Natural killer cell (primary cell): ENCODE results near the gene GSTM1. TPM values are rescaled to one million over a fixed set of nuclear protein-coding genes. Genes with fewer than 3 reads are reported as not detected.

ENCODE experiments used
- ATAC-seq, 3 donors: fragments of 150-1000 bp in 2 of 3; fragments of 200-7000 bp in 1 of 3; cut with Tn5 transposase; 1 replicate in 1 of 3; 2 replicates in 2 of 3; pipeline ENCODE4 v1.10.0; 2021; ENCODE audit warnings: mild to moderate bottlenecking in 2 of 3, moderate library complexity in 2 of 3
- DNase-seq, 2 donors: peaks; one replicate each; pipeline versions ENCODE4 v3.0.0 to v3.0.0-alpha.2; 2013 to 2021; ENCODE audit warnings: mixed read lengths in 1 of 2
- H3K27ac ChIP-seq: one replicate; pipeline ENCODE4 v1.5.1; 2013; ENCODE audit warnings: mild to moderate bottlenecking, low read length
- H3K27me3 ChIP-seq: one replicate; pipeline ENCODE4 v1.6.1; 2013; ENCODE audit warnings: low read length; ENCODE audit not compliant: control insufficient read depth, insufficient read depth
- H3K36me3 ChIP-seq: one replicate; pipeline ENCODE4 v1.6.1; 2013; ENCODE audit warnings: low read length; ENCODE audit not compliant: control insufficient read depth, insufficient read depth
- H3K4me1 ChIP-seq: one replicate; pipeline ENCODE4 v1.6.1; 2013; ENCODE audit warnings: low read length; ENCODE audit not compliant: control insufficient read depth, insufficient read depth
- H3K4me3 ChIP-seq: one replicate; pipeline ENCODE4 v1.5.1; 2013; ENCODE audit warnings: low read length
- H3K9me3 ChIP-seq: one replicate; pipeline ENCODE4 v1.6.1; 2013; ENCODE audit warnings: low read length; ENCODE audit not compliant: control insufficient read depth, insufficient read depth
- H3K27ac Mint-ChIP-seq, 2 donors: one replicate each; pipeline ENCODE4 v1.8.0; 2022; ENCODE audit warnings: mild to moderate bottlenecking in 2 of 2, mixed read lengths in 2 of 2, moderate library complexity in 1 of 2
- H3K27me3 Mint-ChIP-seq, 2 donors: one replicate each; pipeline ENCODE4 v1.8.0; 2022; ENCODE audit warnings: low read depth in 2 of 2, mixed read lengths in 2 of 2
- H3K36me3 Mint-ChIP-seq: one replicate; pipeline ENCODE4 v1.8.0; 2022; ENCODE audit warnings: mixed read lengths
- H3K4me1 Mint-ChIP-seq, 2 donors: one replicate each; pipeline ENCODE4 v1.8.0; 2022; ENCODE audit warnings: mixed read lengths in 2 of 2
- H3K4me3 Mint-ChIP-seq: one replicate; pipeline ENCODE4 v1.8.0; 2022; ENCODE audit warnings: mild to moderate bottlenecking, moderate library complexity, mixed read lengths
- H3K9me3 Mint-ChIP-seq, 2 donors: one replicate each; pipeline ENCODE4 v1.8.0; 2022; ENCODE audit warnings: mixed read lengths in 2 of 2
- WGBS: methylation state at CpG from one replicate; pipeline ENCODE4 v1.1.7; 2013; ENCODE audit warnings: missing lambda C conversion rate; ENCODE audit not compliant: insufficient coverage; 5-methylcytosine and 5-hydroxymethylcytosine counted together
- intact Hi-C: fragments of 100-400 bp; cut with micrococcal nuclease; formaldehyde crosslinking; loops from one replicate; pipeline ENCODE4 v1.14.2; 2022
- total RNA-seq, 4 donors: library from RNA; stranded (reverse); fragments of 120-200 nt in 1 of 4; gene quantifications; one replicate each; pipeline versions ENCODE4 v1.2.3 to v1.2.4, GENCODE V29; 2013 to 2022
- TF ChIP-seq, protein P1 (sequence below): fragments of 200-600 bp; IDR thresholded peaks from one replicate; pipeline ENCODE4 v1.8.0; 2022; ENCODE audit warnings: antibody characterized with exemption

The GSTM1 gene
- total RNA-seq, 3 donors from 2014 or later (not counting 1 experiment from before 2014, with no cell fraction given) = 31.9 to 34.7 TPM; not detected in 1

DNA sequence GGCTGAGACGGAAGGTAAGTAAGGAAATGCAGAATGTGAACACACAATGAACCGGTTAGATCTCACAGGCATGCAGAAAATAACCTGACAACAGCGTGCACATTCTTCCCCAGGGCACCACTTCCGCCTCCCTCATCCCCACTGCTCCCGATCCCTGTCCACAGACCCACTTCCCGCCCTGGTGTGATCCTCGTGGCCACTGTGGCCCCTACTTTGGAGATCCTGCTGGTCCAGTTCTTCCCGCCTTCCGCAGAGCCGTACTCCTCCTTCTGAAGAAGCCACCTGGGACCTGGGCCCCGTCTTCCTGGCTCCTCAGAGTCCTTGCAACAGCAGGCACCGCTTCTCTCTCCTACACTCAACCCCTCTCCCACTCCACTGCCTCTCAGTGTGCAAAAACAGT is 33.1 kb upstream of the GSTM1 start:
- H3K9me3 Mint-ChIP-seq = no peaks in the 10 kb centered on the region
- H3K36me3 Mint-ChIP-seq = no peaks in the 10 kb centered on the region
- no peaks in the 10 kb centered on the region for H3K9me3 ChIP-seq
- peaks cover 3% of the 10 kb centered on the region for H3K36me3 ChIP-seq
- no peak overlapping the region for H3K27ac Mint-ChIP-seq
- no peak overlapping the region for H3K4me3 Mint-ChIP-seq
- DNase-seq = peak in 1 of 2 donors; percentile 1
- peaks cover 16 to 27% of the 10 kb centered on the region in 2 donors for H3K4me1 Mint-ChIP-seq
- peaks cover 11 to 25% of the 10 kb centered on the region in 2 donors for H3K27me3 Mint-ChIP-seq
- intact Hi-C loops = no loop called here
- TF ChIP-seq, protein P1, sequence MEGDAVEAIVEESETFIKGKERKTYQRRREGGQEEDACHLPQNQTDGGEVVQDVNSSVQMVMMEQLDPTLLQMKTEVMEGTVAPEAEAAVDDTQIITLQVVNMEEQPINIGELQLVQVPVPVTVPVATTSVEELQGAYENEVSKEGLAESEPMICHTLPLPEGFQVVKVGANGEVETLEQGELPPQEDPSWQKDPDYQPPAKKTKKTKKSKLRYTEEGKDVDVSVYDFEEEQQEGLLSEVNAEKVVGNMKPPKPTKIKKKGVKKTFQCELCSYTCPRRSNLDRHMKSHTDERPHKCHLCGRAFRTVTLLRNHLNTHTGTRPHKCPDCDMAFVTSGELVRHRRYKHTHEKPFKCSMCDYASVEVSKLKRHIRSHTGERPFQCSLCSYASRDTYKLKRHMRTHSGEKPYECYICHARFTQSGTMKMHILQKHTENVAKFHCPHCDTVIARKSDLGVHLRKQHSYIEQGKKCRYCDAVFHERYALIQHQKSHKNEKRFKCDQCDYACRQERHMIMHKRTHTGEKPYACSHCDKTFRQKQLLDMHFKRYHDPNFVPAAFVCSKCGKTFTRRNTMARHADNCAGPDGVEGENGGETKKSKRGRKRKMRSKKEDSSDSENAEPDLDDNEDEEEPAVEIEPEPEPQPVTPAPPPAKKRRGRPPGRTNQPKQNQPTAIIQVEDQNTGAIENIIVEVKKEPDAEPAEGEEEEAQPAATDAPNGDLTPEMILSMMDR = no peak
- H3K27me3 ChIP-seq = no peaks in the 10 kb centered on the region
- H3K4me3 ChIP-seq = no peak overlapping the region
- no peak overlapping the region for H3K27ac ChIP-seq
- no peak for ATAC-seq
- H3K4me1 ChIP-seq = peaks cover 23% of the 10 kb centered on the region
- 89% methylated on average over 12 of the region's 12 CpGs for WGBS

DNA sequence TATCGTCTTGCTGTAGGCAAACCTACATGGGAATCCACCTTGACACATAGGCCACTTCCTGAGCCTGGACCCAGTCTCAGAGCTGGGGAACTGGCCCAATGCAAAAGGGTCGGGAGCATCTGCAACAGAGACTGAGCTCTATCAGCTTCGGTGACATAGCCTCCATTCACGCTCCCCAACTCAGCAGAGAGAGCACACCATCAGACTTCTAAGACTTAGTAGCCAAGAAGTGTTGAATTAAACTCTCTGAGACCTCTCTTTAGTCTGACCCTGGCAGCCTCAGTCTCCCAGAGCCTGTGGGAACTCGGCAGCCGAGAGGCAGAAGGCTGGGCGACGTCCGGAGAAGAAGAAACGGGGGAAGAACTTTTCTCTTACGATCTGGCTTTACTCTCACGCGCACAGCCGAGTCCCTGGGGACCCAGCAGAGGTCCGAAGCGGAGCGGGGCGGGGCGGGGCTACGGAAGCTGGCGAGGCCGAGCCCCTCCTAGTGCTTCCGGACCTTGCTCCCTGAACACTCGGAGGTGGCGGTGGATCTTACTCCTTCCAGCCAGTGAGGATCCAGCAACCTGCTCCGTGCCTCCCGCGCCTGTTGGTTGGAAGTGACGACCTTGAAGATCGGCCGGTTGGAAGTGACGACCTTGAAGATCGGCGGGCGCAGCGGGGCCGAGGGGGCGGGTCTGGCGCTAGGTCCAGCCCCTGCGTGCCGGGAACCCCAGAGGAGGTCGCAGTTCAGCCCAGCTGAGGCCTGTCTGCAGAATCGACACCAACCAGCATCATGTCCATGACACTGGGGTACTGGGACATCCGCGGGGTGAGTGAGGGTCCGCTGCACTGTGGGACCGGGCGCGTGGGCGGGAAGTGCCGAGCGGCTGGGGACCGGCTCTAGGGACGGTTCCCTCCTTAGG is 31.8 kb upstream of the GSTM1 start, which contains the start of gene GSTM4:
GSTM4 (plus strand) TSS at position 485 of the 905 bp plus-strand sequence; CDS start at position 776, 291 bp downstream.
- ATAC-seq (peak; percentile 84 to 89 (median 89)), DNase-seq (peak; percentile 54 to 70)
- Mint-ChIP-seq H3K27me3 (peaks cover 9 to 17% of the 10 kb centered on the region in 2 donors), H3K4me1 (peaks cover 16 to 27% of the 10 kb centered on the region in 2 donors), H3K4me3 (peak within 1 kb of the TSS; percentile 95), H3K27ac (peak within 1 kb of the TSS; percentile 60 to 88), H3K9me3 (no peaks in the 10 kb centered on the region), H3K36me3 (no peaks in the 10 kb centered on the region)
- Histone ChIP-seq H3K27ac (peak within 1 kb of the TSS; percentile 24), H3K36me3 (peaks cover 10% of the 10 kb centered on the region), H3K4me1 (peaks cover 23% of the 10 kb centered on the region), H3K4me3 (peak within 1 kb of the TSS; percentile 70), H3K27me3 (no peaks in the 10 kb centered on the region), H3K9me3 (no peaks in the 10 kb centered on the region)
- intact Hi-C loops = no loop called here
- under 1% methylated on average over 54 of the region's 54 CpGs for WGBS
- TF ChIP-seq, protein P1 = no peak

DNA sequence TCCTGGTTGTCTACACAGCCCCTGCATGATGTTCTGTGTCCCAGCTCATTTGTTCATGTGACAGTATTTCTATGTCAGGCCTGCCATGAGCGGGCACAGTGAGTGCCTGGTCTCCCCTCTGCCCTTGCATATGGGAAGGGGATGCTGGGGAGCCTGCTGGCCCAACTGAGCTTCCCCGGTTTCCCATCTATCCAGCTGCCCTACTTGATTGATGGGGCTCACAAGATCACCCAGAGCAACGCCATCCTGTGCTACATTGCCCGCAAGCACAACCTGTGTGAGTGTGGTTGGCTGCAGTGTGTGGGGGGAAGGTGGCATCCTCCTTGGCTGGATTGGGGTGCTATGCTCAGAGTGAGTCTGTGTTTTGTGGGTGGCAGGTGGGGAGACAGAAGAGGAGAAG is 30.2 kb upstream of the GSTM1 start:
- H3K27ac Mint-ChIP-seq = no peak overlapping the region

More for the DNA sequence above, 30.2 kb upstream of the GSTM1 start:
- TF ChIP-seq, protein P1 = no peak
- Histone ChIP-seq H3K9me3 (no peaks in the 10 kb centered on the region), H3K27ac (no peak overlapping the region), H3K4me1 (peaks cover 23% of the 10 kb centered on the region), H3K4me3 (no peak overlapping the region), H3K36me3 (peaks cover 13% of the 10 kb centered on the region), H3K27me3 (no peaks in the 10 kb centered on the region)
- H3K36me3 Mint-ChIP-seq = no peaks in the 10 kb centered on the region
- H3K9me3 Mint-ChIP-seq = no peaks in the 10 kb centered on the region
- intact Hi-C loops = no loop called here
- H3K4me3 Mint-ChIP-seq = peak overlapping the region; percentile 49
- peaks cover 16 to 27% of the 10 kb centered on the region in 2 donors for H3K4me1 Mint-ChIP-seq
- DNase-seq (no peak), ATAC-seq (no peak)
- peaks cover 2 to 6% of the 10 kb centered on the region in 2 donors for H3K27me3 Mint-ChIP-seq
- WGBS = 98% methylated on average over 4 of the region's 4 CpGs
